GM08714 (cell line): ENCODE data around the gene NCL.
A peak's percentile ranks its signal among the peaks of the same experiment; 100 is the strongest.

Experiments used
- H3K4me3 ChIP-seq: fragments of 200-500 bp; sonication (Bioruptor generic); 2 replicates; pipeline ENCODE4 v1.5.1; 2014; ENCODE audit warnings: mild to moderate bottlenecking, low read length, inconsistent platforms
- ZNF274 ChIP-seq: IDR thresholded peaks from 2 replicates; pipeline ENCODE4 v1.6.1; 2012; ENCODE audit warnings: mild to moderate bottlenecking, low read depth, low read length

NCL gene

GRCh38 chr2:231429152-231429551 lies 35.1 kb downstream of the NCL start:
- H3K4me3 ChIP-seq, result no peak overlapping the region
- TF ChIP-seq ZNF274, result no peak

DNA sequence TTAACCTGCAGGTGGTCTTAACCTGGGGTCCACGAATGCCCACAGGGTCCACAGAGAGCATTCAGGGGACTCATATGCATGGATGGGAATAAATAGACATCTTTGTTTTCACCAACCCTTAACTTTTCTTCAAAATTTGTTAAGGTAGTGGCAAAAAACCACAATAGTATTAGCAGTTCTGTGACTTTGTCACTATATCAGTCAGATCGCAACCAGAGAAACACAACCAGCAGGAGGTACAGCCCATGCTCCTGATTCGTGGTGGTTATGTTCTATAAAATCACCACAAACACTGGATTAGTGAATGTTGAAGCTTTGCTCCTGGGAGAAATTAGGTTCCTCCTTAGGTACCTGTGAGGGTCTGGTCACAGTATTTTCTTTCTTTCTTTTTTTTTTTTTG lies 37.2 kb downstream of the NCL start:
- H3K4me3 ChIP-seq, result no peak overlapping the region
- TF ChIP-seq ZNF274, result no peak

- no peak for TF ChIP-seq ZNF274
- no peak overlapping the region for H3K4me3 ChIP-seq
Measured at GRCh38 chr2:231425811-231426703, 38.2 kb downstream of the NCL start.

DNA sequence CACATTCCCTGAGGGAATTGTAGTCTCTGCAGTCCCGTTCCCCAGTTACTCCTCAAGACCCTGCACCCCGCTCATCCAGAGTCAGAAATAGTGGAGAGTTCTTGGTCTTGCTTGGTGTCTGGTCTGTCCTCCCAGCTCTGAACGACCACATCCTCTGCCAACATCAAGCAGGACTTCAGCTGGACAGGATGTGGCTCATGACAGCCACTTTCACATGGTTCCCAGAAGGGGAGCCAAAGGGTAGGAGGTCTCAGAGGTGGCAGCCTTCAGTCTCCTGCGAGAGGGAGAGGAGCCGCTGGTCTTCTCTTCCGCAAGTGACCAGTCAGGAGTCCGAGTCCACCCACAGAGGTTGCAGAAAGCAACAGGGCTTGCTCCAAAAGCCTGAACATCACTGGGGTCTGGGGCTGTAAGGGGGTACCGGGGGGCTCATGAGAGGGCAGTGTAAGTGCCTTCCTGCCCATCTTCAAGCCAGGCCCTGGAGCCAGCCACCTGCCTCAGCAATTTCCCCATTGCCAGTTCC lies 38.9 kb downstream of the NCL start:
- TF ChIP-seq ZNF274, result no peak
- no peak overlapping the region for H3K4me3 ChIP-seq

DNA sequence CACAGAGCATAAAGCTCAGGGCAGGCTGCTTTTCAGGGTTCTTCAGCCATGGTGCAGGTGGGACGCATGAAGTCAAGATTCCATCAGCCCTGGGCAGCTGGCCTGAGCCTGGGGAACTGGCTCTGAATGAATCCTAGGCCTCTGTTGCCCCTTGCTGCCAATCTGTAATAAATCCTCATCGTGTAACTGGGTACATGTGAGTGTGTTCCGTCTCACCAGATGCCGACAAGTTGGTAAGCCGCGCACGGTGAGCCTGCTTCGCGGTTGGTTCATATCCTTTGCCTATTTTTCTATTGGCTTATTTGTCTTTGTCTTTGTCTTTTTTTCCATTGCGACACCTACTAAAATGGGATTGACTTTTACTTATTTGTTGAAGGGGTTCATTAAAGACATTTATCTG lies 41.1 kb downstream of the NCL start:
- TF ChIP-seq ZNF274, result no peak
- no peak overlapping the region for H3K4me3 ChIP-seq

DNA sequence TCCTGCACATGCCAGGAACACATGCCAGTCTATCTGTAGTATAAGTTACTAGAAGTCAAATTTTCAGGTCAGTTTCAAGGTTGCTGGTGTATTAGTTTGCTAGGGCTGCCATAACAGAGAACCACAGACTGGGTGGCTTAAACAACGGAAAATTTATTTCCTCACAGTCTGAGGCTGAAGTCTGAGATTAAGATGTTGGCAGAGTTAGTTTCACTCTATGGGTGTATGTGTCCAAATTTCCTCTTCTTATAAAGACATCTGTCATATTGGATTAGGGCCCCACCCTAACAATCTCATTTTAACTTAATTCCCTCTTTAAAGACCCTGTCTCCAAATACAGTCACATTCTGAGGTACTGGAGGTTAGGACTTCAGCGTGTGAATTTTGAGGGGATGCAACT lies 42.2 kb downstream of the NCL start:
- no peak overlapping the region for H3K4me3 ChIP-seq
- TF ChIP-seq ZNF274, result no peak

DNA sequence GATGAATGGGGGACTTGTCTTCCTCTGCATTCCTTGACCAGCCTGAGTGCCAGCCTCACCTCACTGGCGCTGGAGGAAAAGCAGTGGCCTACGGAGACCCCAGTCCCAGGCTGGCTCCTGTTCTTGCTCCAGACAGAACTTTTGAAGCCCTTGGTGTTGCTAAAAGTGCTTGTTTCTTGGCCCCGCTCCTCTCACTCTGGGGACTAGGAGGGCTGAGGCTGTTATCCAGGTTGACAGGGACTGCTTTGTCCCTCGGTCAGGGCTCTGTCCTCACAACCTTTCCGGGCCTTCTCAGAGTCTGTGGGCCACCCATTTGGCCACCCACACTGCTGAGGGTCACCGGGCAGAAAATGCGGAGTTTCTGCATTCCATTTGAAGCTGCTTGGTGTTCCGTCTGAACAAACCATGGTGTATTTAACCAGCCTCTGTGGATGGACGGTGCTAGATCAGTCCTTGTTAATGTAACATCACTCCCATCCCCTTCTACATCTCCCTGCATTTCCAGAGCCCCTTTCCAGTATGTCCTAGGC lies 43.2 kb downstream of the NCL start:
- no peak overlapping the region for H3K4me3 ChIP-seq
- no peak for TF ChIP-seq ZNF274

DNA sequence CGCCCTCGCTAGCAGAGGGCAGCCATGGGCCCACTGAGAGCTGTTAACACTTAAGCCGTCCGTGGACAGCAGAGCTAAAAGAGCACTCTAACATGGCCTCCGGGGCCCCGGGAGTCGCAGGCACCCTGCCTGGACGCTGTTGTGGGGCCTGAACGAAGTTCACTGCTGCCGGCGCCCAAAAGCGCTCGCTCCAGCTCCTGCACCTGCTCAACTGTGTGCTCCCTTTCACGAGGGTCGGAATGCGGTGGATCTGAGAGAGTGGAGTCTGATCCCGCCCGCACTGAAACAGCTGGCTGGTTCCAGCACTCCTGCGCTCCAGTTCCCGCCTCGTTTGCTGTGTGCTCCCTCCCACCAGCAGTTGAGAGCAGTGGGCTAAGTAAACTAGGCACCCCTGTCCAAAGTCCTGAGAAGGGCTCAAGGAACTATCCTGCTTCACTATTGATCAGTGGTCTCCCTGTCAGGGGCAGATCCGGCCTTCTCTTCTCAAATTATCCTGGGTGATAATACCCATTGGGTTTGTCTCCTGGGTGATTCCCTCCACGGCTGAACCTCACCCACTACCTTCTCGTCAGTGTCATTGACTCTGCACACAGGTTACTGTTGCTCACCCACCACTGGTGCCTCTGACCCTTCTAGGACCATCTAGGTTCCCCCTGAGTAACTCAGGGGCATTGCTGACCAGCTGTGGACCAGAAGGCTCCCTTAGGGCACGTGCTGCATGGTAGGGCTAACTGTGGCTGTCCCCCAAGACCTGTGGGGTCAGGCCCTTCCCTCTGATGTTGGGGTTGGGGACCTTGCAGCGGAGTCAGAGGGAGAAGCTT lies 45.3 kb downstream of the NCL start:
- H3K4me3 ChIP-seq, result no peak overlapping the region
- no peak for TF ChIP-seq ZNF274

- no peak for TF ChIP-seq ZNF274
Measured at GRCh38 chr2:231415029-231415428, 49.3 kb downstream of the NCL start.

GRCh38 chr2:231413921-231414476 lies 50.3 kb downstream of the NCL start:
- no peak overlapping the region for H3K4me3 ChIP-seq
- TF ChIP-seq ZNF274, result no peak

More at GRCh38 chr2:231415029-231415428, 49.3 kb downstream of the NCL start:
- H3K4me3 ChIP-seq, result no peak overlapping the region

GRCh38 chr2:231413456-231413855 lies 50.8 kb downstream of the NCL start:
- no peak overlapping the region for H3K4me3 ChIP-seq
- no peak for TF ChIP-seq ZNF274

DNA sequence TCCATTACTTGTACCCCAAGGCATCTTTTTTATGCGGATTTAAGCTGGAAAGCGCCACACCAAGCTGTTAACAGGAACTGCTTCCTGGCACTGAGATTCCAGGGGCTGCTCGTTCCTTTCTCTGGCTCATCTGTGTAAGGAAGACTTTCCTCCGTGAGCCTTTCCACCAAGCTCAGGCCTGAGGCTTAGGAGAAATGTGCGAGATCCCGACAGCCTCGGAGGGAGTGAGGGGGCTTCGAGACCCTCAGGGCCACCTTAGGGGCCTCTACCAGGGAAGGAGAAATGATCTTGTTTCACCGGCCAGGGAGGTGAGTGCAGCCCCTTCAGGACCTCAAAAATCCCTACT lies 51.7 kb downstream of the NCL start:
- no peak for TF ChIP-seq ZNF274
- no peak overlapping the region; the same call in 1 of the 2 replicates for H3K4me3 ChIP-seq

- H3K4me3 ChIP-seq, result peak overlapping the region; percentile 64; the same call in 1 of the 2 replicates
- TF ChIP-seq ZNF274, result no peak
Measured at GRCh38 chr2:231411831-231412617, 52.3 kb downstream of the NCL start.
